ENCODE results near the gene PRKN.

Gene PRKN

DNA sequence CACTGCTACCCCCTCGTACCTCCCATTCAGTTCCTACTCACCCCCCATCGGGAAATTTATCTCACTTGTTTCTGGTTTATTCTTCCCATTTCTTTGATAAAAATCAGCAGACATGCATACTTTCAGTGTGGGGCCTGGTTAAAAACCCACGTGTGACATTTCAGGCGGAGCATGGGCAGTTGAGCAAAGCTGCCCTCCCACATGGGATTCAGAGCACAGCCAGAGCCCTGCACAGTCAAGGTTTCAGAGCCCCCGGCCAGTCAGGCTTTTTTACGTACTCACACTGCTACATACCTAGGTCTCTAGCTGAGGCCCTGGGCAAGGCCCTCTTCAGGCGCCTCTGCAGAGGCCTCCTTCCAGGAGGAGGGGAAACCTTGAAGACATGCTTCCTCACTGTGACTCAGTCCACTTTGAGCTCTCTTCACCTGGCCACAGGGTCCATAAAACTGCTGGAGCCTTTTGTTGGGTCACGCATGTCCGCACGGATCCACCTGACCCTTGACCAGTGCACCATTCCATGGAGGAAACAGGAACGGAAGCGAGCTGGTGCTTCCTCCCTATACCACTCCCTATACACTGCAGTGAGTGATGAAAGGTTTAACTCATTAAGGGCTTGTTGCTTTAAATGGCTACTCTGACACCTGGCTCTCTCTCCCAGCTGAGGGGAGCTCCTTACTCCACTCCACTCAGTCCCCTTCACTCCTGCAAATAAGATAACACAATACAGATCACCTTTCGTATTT is 713.3 kb downstream of the PRKN start:
- no peak for DNase-seq

GRCh38 chr6:162005372-162005771 is 722.2 kb downstream of the PRKN start:
- no peak for DNase-seq

GRCh38 chr6:161996783-161997182 is 730.8 kb downstream of the PRKN start:
- DNase-seq, result no peak

GRCh38 chr6:161985876-161986423 is 741.6 kb downstream of the PRKN start:
- DNase-seq, result no peak

DNA sequence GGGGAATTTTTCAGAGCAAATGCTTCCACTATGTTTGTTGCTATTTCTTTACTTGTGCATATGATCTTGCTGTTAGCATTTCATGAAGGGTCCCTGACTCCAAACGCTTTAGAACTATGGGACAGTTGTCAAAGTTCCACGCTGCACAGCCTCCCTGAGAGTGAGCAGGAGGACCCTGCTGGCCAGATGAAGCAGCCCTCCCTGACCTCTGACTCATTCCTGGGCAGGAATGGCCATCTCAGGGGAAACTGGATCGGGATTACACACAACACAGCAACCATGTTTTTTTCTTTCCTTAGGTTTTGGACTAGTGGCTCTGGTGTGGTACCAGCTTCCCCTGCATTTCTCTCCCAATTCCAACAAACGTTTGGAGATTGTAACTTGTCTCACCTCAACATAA is 742.9 kb downstream of the PRKN start:
- no peak for DNase-seq

DNA sequence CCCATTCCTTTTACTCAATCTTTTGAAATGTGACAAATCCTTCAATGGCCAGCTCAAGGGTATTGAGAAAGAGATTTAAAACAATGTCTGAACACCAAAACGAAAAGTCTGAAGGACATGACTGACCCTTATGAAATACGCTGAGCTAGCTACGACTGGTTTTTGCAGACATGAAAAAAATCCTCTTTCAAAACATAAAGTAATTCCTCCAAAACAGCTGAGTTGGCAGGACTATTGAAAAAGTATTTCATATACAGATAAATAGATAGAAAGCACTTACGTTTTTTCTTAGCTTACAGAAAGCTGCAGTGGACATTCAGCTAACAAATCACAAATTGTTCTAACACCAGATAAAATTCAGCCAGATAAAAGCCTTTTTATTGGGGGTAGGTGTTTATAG is 751.0 kb downstream of the PRKN start:
- DNase-seq, result no peak

- no peak for DNase-seq
Measured at GRCh38 chr6:161973064-161973463, 754.5 kb downstream of the PRKN start.

DNA sequence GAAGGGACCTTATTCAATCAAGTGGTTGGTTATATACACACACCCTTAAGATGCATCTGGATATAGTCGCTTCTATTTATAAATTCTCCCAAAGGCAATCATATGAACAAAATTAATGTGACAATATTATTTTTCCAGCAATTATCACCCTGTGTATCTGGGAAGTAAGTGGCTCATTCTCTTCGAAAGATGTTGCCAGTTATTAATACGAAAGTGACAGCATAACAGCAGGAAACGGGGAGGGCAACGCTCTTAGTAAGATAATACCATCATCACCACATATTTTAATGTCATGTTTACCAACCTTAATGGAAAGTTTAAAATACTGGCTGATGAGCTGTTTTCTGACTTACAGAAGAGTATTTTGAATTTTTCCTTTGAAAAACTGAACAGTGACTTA is 756.5 kb downstream of the PRKN start:
- DNase-seq, result no peak

DNA sequence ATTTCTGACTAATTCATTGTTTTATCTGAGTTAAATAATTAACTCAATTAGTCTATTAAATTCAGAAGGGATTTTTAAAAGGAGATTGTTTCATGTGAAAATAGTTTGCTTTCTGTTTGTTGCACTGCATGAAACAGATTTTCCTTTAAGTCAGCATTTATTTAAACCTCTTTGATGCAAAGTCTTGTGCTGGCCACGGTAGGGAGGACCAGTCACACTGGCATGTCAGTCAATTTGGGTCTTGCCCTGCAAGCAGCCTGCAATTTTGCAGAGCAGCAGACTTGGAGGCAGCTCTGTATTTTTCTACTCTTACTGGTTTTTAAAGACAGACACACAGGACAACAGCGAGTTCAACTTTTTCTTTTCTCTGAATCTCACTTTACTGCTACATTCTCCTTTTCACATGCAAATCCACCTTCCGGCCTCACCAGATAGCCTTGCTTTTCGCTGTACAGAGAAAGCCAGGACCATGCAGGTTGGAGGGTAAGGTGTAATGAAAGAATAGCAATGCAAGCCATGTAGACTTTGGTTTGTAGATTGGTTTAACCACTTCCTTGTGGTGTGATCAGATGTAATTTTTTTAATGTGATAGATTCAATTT is 763.8 kb downstream of the PRKN start:
- DNase-seq, result no peak

- DNase-seq, result no peak
Measured at GRCh38 chr6:161963181-161963580, 764.4 kb downstream of the PRKN start.

DNA sequence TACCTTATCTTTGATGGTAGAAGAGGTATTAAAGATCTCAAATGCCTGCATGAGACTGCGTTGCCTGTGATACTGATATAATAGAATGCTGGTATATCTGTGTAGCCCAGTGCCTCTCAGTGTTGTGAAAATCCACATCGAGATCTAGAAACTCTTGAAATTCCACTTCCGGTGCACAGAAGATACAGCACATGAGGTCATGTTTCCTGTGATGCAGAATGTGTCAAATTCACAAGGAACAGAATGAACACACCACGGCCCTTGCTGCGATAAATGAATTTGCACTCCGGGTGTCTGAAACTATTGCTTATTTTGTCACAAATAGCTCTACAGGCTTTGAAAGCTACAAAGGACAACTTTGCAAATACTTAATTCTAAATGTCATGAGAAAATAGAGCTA is 765.8 kb downstream of the PRKN start:
- no peak for DNase-seq

DNA sequence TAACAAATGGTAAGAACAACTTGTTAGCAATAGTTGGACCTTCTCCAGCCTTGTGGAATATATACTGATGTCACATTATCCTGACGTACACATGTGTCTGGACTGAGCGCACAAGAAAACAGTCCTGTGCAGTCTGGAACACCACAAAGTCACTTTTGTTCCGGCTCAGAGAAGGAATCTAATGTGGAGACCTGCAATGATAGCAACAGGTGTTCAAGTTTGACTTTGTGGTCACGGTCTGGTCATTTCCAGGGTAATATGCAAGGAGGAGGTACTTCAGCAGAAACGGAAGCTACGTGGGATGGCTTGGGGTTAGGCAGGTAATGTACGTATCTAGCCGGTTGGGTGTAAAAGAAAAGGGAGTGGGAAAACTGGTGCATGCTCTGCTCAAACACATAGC is 766.5 kb downstream of the PRKN start:
- no peak for DNase-seq

DNA sequence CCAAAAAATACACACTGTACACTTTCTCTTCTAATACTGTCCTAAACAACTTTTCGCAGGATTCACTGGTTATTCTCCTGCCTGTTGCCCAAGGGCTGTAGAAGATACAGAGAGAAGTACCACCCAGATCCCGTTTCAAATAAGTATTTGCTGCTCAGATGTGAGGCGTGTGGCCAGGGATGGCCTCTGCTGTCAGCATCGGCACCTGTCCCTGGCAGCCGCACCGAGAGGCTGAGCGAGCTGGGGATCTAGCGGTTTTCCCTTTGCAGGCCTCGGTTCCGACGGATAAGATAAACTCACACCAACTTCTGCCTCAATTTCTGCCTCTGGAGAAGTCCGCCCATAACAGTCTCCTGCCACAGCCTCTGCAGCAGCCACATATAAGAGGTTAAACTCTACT is 768.5 kb downstream of the PRKN start:
- no peak for DNase-seq

GRCh38 chr6:161956082-161956481 is 771.5 kb downstream of the PRKN start:
- no peak for DNase-seq

DNA sequence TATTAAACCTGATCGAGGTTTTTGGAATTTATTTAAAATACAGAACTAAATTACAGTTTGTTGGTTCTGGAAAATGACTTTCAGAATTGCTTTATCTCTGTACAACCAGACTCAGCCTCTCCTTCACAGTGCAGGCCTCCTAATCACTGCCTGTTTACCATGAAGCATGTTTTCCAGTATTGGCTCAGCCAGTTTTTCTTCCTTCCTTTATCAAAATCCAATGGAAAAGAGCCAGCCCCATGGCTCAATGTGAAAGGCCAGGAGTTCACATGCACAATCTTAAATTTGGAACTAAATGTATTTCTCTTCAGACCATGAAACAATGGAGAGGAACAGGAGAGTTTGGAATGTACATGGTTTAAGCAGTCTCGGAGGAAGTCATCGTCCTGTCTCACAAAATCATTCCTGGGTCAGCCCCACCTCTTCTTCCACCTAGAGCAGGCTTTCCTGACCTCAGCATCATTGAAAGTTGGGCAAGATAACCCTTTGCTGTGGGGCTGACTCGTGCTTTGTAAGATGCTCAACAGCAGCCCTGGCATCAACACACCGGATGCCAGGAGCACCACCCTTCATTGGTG is 772.8 kb downstream of the PRKN start:
- DNase-seq, result no peak

DNA sequence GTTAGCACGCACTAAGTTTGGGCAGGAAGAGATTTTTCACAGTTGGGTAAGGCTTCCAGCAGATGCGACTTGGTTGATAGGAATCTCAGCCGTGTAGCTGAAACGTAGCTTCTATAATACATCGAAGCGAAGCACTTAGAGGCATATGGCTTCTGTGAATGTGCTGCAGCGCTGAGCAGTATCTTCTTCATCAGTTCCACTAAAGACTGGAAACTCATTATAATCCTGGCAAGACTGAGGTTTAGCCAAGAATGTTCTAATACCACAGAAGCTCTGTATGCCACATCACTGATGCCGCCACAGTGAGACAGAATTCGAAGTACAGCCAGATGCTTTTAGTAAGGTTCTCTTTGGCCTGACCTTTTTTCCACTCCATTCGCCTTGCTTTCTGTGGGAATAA is 773.5 kb downstream of the PRKN start:
- DNase-seq, result no peak

GRCh38 chr6:161951126-161951525 is 776.4 kb downstream of the PRKN start:
- DNase-seq, result no peak

GRCh38 chr6:161949531-161949930 is 778.0 kb downstream of the PRKN start:
- no peak for DNase-seq

- DNase-seq, result no peak
Measured at GRCh38 chr6:161948462-161948861, 779.1 kb downstream of the PRKN start.

GRCh38 chr6:161947371-161947770 is 780.2 kb downstream of the PRKN start:
- DNase-seq, result no peak

GRCh38 chr6:161946461-161946860 is 781.1 kb downstream of the PRKN start:
- no peak for DNase-seq

DNA sequence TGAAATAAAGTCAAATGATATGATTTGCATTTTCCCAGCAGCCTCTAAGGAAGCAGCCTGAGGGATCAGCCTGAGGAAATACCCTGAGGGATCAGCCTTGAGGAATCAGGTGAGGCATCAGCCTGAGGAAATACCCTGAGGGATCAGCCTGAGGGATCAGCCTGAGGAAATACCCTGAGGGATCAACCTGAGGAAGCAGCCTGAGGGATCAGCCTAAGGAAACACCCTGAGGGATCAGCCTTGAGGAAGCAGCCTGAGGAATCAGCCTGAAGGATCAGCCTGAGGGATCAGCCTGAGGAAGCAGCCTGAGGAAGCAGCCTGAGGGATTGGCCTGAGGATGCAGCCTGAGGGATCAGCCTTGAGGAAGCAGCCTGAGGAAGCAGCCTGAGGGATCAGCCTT is 784.0 kb downstream of the PRKN start:
- no peak for DNase-seq

DNA sequence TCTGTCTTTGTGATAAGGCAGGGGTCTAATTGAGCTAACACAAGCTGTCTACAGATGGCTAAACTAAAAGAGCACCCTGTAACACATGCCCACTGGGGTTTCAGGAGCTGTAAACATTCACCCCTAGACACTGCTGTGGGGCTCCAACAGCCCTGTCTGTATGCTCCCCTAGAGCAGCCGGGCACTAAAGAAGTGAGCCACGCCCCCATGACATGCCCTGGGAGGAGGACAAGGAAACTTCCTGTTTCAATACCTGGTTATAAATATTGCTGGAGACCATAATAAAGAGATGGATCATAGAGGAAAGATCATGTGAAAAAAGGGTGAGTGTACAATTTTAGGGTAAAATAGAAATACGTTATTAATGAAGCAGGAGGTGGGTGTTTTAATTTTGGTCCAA is 786.0 kb downstream of the PRKN start:
- DNase-seq, result no peak

DNA sequence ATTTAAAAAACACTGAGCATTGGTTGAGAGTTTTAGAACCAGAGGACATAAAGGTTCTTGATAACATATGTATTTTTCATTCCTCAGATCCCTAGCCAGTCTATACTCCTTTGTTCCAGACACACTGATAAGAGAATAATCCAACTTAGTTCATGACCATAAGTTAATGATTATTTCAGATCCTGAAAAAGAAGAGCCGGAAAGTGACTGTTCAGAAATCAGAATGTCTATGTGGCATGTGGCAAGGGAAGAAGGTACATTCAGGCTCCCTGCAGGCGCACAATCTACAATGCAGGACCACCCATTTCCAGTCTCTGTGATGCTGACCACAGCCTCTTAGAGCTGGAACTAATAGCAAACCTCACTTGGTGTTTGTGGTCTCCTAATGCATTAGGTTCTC is 787.0 kb downstream of the PRKN start:
- no peak for DNase-seq
